SK-N-SH treated with all-trans-retinoic acid at 6 μM for 48 hours (cell line): ENCODE data around the gene ARID1B.

ENCODE experiments used
- ATAC-seq: fragments of 200-7000 bp; cut with Tn5 transposase; 3 replicates; pipeline ENCODE4 v1.9.1; 2020; ENCODE audit warnings: mild to moderate bottlenecking, moderate library complexity
- ARNTL ChIP-seq: fragments of 450-650 bp; formaldehyde crosslinking; IDR thresholded peaks from 2 replicates; pipeline ENCODE4 v1.5.0; 2020; ENCODE audit warnings: low read depth, mild to moderate bottlenecking, moderate library complexity, borderline replicate concordance
- BACH2 ChIP-seq: fragments of 250-450 bp; sonication (Bioruptor Pico); IDR thresholded peaks from 2 replicates; pipeline ENCODE4 v1.9.0; 2021; ENCODE audit warnings: mild to moderate bottlenecking, borderline replicate concordance
- CSDC2 ChIP-seq: fragments of 250-450 bp; sonication (Bioruptor Pico); IDR thresholded peaks from 2 replicates; pipeline ENCODE4 v1.5.0; 2020; ENCODE audit warnings: mild to moderate bottlenecking, moderate library complexity
- GLIS3 ChIP-seq: fragments of 250-450 bp; sonication (Bioruptor Pico); IDR thresholded peaks from 2 replicates; pipeline ENCODE4 v1.5.0; 2020; ENCODE audit warnings: mild to moderate bottlenecking, moderate library complexity
- ISL1 ChIP-seq: fragments of 250-450 bp; sonication (Bioruptor Pico); IDR thresholded peaks from 2 replicates; pipeline ENCODE4 v2.1.2; 2022; ENCODE audit warnings: mild to moderate bottlenecking, moderate library complexity
- OSR1 ChIP-seq: fragments of 250-450 bp; sonication (Bioruptor Pico); IDR thresholded peaks from 2 replicates; pipeline ENCODE4 v1.8.0; 2022; ENCODE audit warnings: moderate library complexity, mild to moderate bottlenecking, inconsistent platforms
- PPARA ChIP-seq: fragments of 250-450 bp; sonication (Bioruptor Pico); IDR thresholded peaks from 2 replicates; pipeline ENCODE4 v1.5.0; 2020; ENCODE audit warnings: mild to moderate bottlenecking, borderline replicate concordance
- RARB ChIP-seq: fragments of 250-450 bp; sonication (Bioruptor Pico); IDR thresholded peaks from 2 replicates; pipeline ENCODE4 v1.8.0; 2021; ENCODE audit warnings: mild to moderate bottlenecking, moderate library complexity
- SNAI2 ChIP-seq: fragments of 250-450 bp; sonication (Bioruptor Pico); IDR thresholded peaks from 2 replicates; pipeline ENCODE4 v1.5.0; 2020; ENCODE audit warnings: mild to moderate bottlenecking, moderate library complexity
- TCF4 ChIP-seq: fragments of 250-450 bp; sonication (Bioruptor Pico); IDR thresholded peaks from 2 replicates; pipeline ENCODE4 v1.8.0; 2021; ENCODE audit warnings: mild to moderate bottlenecking, moderate library complexity, borderline replicate concordance
- ZC3H10 ChIP-seq: fragments of 250-450 bp; sonication (Bioruptor Pico); IDR thresholded peaks from 2 replicates; pipeline ENCODE4 v1.5.1; 2021; ENCODE audit warnings: mild to moderate bottlenecking, moderate library complexity
- ZFP3 ChIP-seq: fragments of 250-450 bp; sonication (Bioruptor Pico); IDR thresholded peaks from 2 replicates; pipeline ENCODE4 v1.5.0; 2020; ENCODE audit warnings: mild to moderate bottlenecking, moderate library complexity
- ZFP30 ChIP-seq: fragments of 450-650 bp; formaldehyde crosslinking; IDR thresholded peaks from 2 replicates; pipeline ENCODE4 v1.5.0; 2022; ENCODE audit warnings: mild to moderate bottlenecking, moderate library complexity
- ZNF565 ChIP-seq: fragments of 450-650 bp; formaldehyde crosslinking; conservative IDR thresholded peaks from 2 replicates; pipeline ENCODE4 v1.5.0; 2020; ENCODE audit warnings: low read depth, mild to moderate bottlenecking, moderate library complexity
- ZNF70 ChIP-seq: fragments of 450-650 bp; formaldehyde crosslinking; IDR thresholded peaks from 2 replicates; pipeline ENCODE4 v1.5.0; 2020; ENCODE audit warnings: mild to moderate bottlenecking, moderate library complexity
- TF ChIP-seq, protein P1 (sequence below): fragments of 250-450 bp; sonication (Bioruptor Pico); IDR thresholded peaks from 2 replicates; pipeline ENCODE4 v1.5.0; 2020; ENCODE audit warnings: mild to moderate bottlenecking, moderate library complexity
- TF ChIP-seq, protein P2 (sequence below): fragments of 250-450 bp; sonication (Bioruptor Pico); IDR thresholded peaks from 2 replicates; pipeline ENCODE4 v1.8.0; 2021; ENCODE audit warnings: low read depth, mild to moderate bottlenecking, moderate library complexity, borderline replicate concordance
- TF ChIP-seq, protein P3 (sequence below): fragments of 250-450 bp; sonication (Bioruptor Pico); IDR thresholded peaks from 2 replicates; pipeline ENCODE4 v1.8.0; 2020; ENCODE audit warnings: mild to moderate bottlenecking, moderate library complexity, borderline replicate concordance
- TF ChIP-seq, protein P4 (sequence below): fragments of 250-450 bp; sonication (Bioruptor Pico); IDR thresholded peaks from 2 replicates; pipeline ENCODE4 v1.5.1; 2020; ENCODE audit warnings: low read depth, mild to moderate bottlenecking, moderate library complexity

ARID1B gene

DNA sequence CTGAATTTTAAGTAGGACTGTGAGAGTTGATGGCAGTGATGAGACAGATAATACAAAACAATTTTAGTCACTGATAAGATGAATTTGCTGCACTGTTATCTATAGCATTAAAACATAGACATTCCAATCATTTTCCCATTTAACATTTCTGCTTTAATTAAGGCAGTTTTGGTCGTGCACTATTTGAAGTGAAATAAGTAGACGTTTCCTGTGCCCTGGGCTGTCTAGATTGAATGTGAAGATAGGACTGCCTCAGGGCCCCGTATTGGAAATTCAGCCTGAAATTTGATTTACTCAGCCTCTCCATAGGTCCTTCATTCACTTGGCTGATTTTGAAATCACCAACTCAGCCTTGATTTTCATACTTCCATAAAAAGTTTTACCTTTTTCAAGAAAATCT is 48.3 kb downstream of the ARID1B start:
- no peak for ATAC-seq
- TF ChIP-seq ISL1 (peak; percentile 50), TCF4 (CRISPR knock-in tag) (no peak)
- TF ChIP-seq, protein P1, sequence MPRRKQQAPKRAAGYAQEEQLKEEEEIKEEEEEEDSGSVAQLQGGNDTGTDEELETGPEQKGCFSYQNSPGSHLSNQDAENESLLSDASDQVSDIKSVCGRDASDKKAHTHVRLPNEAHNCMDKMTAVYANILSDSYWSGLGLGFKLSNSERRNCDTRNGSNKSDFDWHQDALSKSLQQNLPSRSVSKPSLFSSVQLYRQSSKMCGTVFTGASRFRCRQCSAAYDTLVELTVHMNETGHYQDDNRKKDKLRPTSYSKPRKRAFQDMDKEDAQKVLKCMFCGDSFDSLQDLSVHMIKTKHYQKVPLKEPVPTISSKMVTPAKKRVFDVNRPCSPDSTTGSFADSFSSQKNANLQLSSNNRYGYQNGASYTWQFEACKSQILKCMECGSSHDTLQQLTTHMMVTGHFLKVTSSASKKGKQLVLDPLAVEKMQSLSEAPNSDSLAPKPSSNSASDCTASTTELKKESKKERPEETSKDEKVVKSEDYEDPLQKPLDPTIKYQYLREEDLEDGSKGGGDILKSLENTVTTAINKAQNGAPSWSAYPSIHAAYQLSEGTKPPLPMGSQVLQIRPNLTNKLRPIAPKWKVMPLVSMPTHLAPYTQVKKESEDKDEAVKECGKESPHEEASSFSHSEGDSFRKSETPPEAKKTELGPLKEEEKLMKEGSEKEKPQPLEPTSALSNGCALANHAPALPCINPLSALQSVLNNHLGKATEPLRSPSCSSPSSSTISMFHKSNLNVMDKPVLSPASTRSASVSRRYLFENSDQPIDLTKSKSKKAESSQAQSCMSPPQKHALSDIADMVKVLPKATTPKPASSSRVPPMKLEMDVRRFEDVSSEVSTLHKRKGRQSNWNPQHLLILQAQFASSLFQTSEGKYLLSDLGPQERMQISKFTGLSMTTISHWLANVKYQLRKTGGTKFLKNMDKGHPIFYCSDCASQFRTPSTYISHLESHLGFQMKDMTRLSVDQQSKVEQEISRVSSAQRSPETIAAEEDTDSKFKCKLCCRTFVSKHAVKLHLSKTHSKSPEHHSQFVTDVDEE (CRISPR knock-in tag): 0 out of 2 replicates have a peak, but pooled peaks have one; percentile 44
- TF ChIP-seq, all 23 proteins: peak for 2

DNA sequence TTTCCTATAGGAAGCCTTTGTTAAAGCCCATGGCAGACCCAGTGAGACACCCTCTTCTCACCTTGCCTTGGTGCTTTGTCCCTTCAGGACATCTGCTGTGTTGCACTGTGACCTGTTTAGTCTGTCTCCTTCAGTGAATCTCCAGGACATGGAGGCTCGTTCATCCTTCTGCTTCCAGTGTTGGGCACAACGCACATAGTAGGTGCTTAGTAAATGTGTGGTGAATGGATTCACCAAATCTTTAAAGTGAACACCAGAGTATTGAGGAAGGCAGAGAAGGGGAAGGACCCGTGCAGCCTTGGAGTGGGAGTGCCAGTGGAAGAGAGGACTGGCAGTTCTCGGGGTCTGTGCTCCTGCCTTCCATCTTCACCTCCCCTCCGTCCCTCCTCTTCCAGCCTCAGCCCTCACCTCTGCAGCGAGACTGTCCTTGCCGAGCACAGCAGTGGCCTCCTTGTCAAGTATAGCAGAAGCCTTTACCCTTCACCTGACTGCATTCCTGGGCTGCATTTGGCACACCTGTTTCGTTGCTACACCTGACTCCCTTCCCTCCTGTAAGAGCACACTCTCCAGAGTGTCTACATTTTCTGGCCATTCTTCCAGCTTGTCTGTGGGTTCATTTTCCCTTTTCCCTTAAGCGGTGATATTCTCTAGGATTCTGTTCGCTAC is 49.2 kb downstream of the ARID1B start:
- TF ChIP-seq PPARA (CRISPR knock-in tag) (no peak), ZNF70 (CRISPR knock-in tag) (no peak), ZNF565 (CRISPR knock-in tag) (no peak), ZFP30 (no peak), CSDC2 (CRISPR knock-in tag) (no peak), ARNTL (CRISPR knock-in tag) (no peak), ZC3H10 (CRISPR knock-in tag) (no peak), BACH2 (CRISPR knock-in tag) (no peak), RARB (CRISPR knock-in tag) (no peak), ZFP3 (CRISPR knock-in tag) (no peak), ISL1 (no peak), OSR1 (CRISPR knock-in tag) (no peak), GLIS3 (CRISPR knock-in tag) (no peak), SNAI2 (no peak), TCF4 (CRISPR knock-in tag) (no peak)
- TF ChIP-seq, protein P1 (CRISPR knock-in tag): no peak
- TF ChIP-seq, protein P2, sequence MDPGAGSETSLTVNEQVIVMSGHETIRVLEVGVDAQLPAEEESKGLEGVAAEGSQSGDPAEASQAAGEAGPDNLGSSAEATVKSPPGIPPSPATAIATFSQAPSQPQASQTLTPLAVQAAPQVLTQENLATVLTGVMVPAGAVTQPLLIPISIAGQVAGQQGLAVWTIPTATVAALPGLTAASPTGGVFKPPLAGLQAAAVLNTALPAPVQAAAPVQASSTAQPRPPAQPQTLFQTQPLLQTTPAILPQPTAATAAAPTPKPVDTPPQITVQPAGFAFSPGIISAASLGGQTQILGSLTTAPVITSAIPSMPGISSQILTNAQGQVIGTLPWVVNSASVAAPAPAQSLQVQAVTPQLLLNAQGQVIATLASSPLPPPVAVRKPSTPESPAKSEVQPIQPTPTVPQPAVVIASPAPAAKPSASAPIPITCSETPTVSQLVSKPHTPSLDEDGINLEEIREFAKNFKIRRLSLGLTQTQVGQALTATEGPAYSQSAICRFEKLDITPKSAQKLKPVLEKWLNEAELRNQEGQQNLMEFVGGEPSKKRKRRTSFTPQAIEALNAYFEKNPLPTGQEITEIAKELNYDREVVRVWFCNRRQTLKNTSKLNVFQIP (CRISPR knock-in tag): no peak
- TF ChIP-seq, protein P3, sequence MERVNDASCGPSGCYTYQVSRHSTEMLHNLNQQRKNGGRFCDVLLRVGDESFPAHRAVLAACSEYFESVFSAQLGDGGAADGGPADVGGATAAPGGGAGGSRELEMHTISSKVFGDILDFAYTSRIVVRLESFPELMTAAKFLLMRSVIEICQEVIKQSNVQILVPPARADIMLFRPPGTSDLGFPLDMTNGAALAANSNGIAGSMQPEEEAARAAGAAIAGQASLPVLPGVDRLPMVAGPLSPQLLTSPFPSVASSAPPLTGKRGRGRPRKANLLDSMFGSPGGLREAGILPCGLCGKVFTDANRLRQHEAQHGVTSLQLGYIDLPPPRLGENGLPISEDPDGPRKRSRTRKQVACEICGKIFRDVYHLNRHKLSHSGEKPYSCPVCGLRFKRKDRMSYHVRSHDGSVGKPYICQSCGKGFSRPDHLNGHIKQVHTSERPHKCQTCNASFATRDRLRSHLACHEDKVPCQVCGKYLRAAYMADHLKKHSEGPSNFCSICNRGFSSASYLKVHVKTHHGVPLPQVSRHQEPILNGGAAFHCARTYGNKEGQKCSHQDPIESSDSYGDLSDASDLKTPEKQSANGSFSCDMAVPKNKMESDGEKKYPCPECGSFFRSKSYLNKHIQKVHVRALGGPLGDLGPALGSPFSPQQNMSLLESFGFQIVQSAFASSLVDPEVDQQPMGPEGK (CRISPR knock-in tag): no peak
- TF ChIP-seq, protein P4, sequence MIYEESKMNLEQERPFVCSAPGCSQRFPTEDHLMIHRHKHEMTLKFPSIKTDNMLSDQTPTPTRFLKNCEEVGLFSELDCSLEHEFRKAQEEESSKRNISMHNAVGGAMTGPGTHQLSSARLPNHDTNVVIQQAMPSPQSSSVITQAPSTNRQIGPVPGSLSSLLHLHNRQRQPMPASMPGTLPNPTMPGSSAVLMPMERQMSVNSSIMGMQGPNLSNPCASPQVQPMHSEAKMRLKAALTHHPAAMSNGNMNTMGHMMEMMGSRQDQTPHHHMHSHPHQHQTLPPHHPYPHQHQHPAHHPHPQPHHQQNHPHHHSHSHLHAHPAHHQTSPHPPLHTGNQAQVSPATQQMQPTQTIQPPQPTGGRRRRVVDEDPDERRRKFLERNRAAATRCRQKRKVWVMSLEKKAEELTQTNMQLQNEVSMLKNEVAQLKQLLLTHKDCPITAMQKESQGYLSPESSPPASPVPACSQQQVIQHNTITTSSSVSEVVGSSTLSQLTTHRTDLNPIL: no peak
- no peak for ATAC-seq

DNA sequence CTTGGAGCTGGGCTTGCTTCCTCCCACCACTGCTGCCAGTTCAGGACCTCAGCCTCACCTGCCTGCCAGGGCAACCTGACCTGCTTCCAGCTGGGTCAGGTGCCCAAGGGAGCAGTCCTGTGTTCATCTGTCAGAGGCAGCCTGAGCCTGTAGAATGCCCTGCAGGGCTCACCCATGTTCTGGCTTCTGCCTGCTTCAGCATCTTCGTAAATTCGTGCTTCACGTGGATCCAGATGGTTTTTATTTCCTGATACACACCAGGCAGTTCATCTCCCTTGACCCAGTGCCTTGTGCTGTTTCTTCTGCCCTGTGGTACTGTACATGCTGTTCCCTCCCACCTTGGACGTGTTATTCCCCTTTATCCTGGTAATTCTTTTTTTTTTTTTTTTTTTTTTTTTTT is 50.2 kb downstream of the ARID1B start:
- ATAC-seq: peak; percentile 70
- TF ChIP-seq ZFP3 (CRISPR knock-in tag) (no peak), RARB (CRISPR knock-in tag) (no peak), TCF4 (CRISPR knock-in tag) (peak; percentile 66; the same call in 1 of the 2 replicates)
- TF ChIP-seq, protein P1 (CRISPR knock-in tag): peak; percentile 62; the same call in 1 of the 2 replicates
- TF ChIP-seq, all 23 proteins: peak for 2
